GM12878 (cell line): Measurements from ENCODE around the gene GID8. TPM values are rescaled to one million over a fixed set of nuclear protein-coding genes. Genes with fewer than 3 reads are reported as not detected.

Source experiments
- ATAC-seq: fragments of 200-7000 bp; cut with Tn5 transposase; 3 replicates; pipeline ENCODE4 v1.9.1; 2020; ENCODE audit warnings: mild to moderate bottlenecking, moderate library complexity
- BruUV-seq: library from RNA; stranded (reverse); fragments of 400-500 nt; replicated peaks from 2 replicates; lab custom pipeline; 2021; lab: Mats Ljungman, UMichigan
- CTCF ChIA-PET: fragments of 300-600 bp; sonication (Branson Sonifier 250); formaldehyde crosslinking; extraction: SDS; loops from one replicate; lab custom pipeline; 2021; ENCODE audit warnings: inconsistent platforms; lab: Yijun Ruan, JAX
- POLR2A ChIA-PET: fragments of 350-600 bp; formaldehyde crosslinking; extraction: SDS; loops from one replicate; lab custom pipeline; 2021; ENCODE audit warnings: inconsistent platforms; lab: Charles Lee
- RAD21 ChIA-PET: fragments of 300-600 bp; sonication (Branson Sonifier 250); formaldehyde crosslinking; loops from one replicate; lab custom pipeline; 2023; ENCODE audit warnings: antibody characterized with exemption; ENCODE audit not compliant: unreplicated experiment; lab: Charles Lee
- SMC1A ChIA-PET: fragments of 300-600 bp; sonication (Branson Sonifier 250); formaldehyde crosslinking; loops from one replicate; lab custom pipeline; 2023; ENCODE audit not compliant: unreplicated experiment, uncharacterized antibody; lab: Charles Lee
- DNase-seq: peaks from one replicate; pipeline ENCODE4 v3.0.0-alpha.2; 2011; ENCODE audit warnings: low read depth, low spot score
- FAIRE-seq: peaks from 3 replicates; lab custom pipeline; 2011; peaks lifted over from hg19 to GRCh38; lab: Jason Lieb, UNC
- H2AFZ ChIP-seq: 2 replicates; pipeline ENCODE4 v1.6.0; 2011; ENCODE audit warnings: low read depth, low read length, control low read depth; ENCODE audit not compliant: control insufficient read depth
- H3K27ac ChIP-seq: 2 replicates; pipeline ENCODE4 v1.5.1; 2011; ENCODE audit warnings: control low read depth; ENCODE audit not compliant: control insufficient read depth, insufficient read depth
- H3K27me3 ChIP-seq, 2 experiments: replicated peaks in 1 of 2; 2 replicates each; pipeline versions ENCODE4 v1.6.0 to v1.6.1; 2011; ENCODE audit warnings: low read length in 1 of 2; ENCODE audit not compliant: control insufficient read depth in 2 of 2, insufficient read depth in 2 of 2
- H3K36me3 ChIP-seq, 2 experiments: 2 replicates each; pipeline ENCODE4 v1.5.1; 2011; ENCODE audit warnings: low read length in 1 of 2; ENCODE audit not compliant: control insufficient read depth in 2 of 2, insufficient read depth in 2 of 2
- H3K4me1 ChIP-seq: 2 replicates; pipeline ENCODE4 v1.6.1; 2011; ENCODE audit warnings: mild to moderate bottlenecking, low read length, moderate library complexity, mixed read lengths; ENCODE audit not compliant: control insufficient read depth, insufficient read depth
- H3K4me2 ChIP-seq: 2 replicates; pipeline ENCODE4 v1.6.0; 2011; ENCODE audit warnings: control low read depth; ENCODE audit not compliant: control insufficient read depth, insufficient read depth
- H3K4me3 ChIP-seq: fragments of 200-600 bp; sonication (generic); 2 replicates; pipeline ENCODE4 v1.5.1; 2016
- H3K79me2 ChIP-seq: 2 replicates; pipeline ENCODE4 v1.6.0; 2011; ENCODE audit warnings: low read length; ENCODE audit not compliant: control insufficient read depth, insufficient read depth
- H3K9ac ChIP-seq: 2 replicates; pipeline ENCODE4 v1.8.0; 2011; ENCODE audit warnings: low read length, control low read depth, mixed read lengths; ENCODE audit not compliant: control insufficient read depth, insufficient read depth
- H3K9me3 ChIP-seq: replicated peaks from 3 replicates; pipeline ENCODE4 v1.5.1; 2011; ENCODE audit warnings: mild to moderate bottlenecking, low read length; ENCODE audit not compliant: control insufficient read depth, insufficient read depth
- H4K20me1 ChIP-seq: 2 replicates; pipeline ENCODE4 v1.6.0; 2011; ENCODE audit not compliant: control insufficient read depth, insufficient read depth
- ETV6 ChIP-seq, 2 experiments: fragments of 450-650 bp in 1 of 2; IDR thresholded peaks in 1 of 2; conservative IDR thresholded peaks in 1 of 2; 2 replicates each; pipeline ENCODE4 v1.6.1; 2014; ENCODE audit warnings: antibody characterized with exemption in 1 of 2, borderline replicate concordance in 1 of 2, low read depth in 1 of 2, mild to moderate bottlenecking in 1 of 2, moderate library complexity in 1 of 2
- SMAD1 ChIP-seq: fragments of 450-650 bp; IDR thresholded peaks from 2 replicates; pipeline ENCODE4 v1.6.1; 2018; ENCODE audit warnings: mild to moderate bottlenecking, low read depth; ENCODE audit not compliant: partially characterized antibody
- TCF3 ChIP-seq: IDR thresholded peaks from 2 replicates; pipeline ENCODE4 v1.6.1; 2012; ENCODE audit warnings: low read depth, mild to moderate bottlenecking, low read length, borderline replicate concordance; ENCODE audit not compliant: insufficient read depth
- TCF7 ChIP-seq: IDR thresholded peaks from 2 replicates; pipeline ENCODE4 v1.6.1; 2014; ENCODE audit warnings: antibody characterized with exemption, borderline replicate concordance
- WGBS: methylation state at CpG from one replicate; pipeline ENCODE4 v1.1.6; 2016; ENCODE audit warnings: low lambda C conversion rate; ENCODE audit not compliant: insufficient replicate concordance, insufficient coverage; ENCODE audit errors: missing lambda C conversion rate; 5-methylcytosine and 5-hydroxymethylcytosine counted together
- in situ Hi-C: fragments of 300-500 bp; cut with MboI; formaldehyde crosslinking; loops from 9 replicates; pipeline ENCODE4 v1.14.3; 2018; ENCODE audit warnings: mixed read lengths
- intact Hi-C: fragments of 100-400 bp; cut with micrococcal nuclease; formaldehyde crosslinking; loops from one replicate; pipeline ENCODE4 v1.14.2; 2022; ENCODE audit not compliant: unreplicated experiment
- polyA plus RNA-seq, 11 experiments: library from polyadenylated mRNA; depleted of rRNA in 4 of 11; unstranded in 6 of 11; stranded (reverse) in 5 of 11; fragments of >200 nt; fragmentation: Nextera tagmentation in 4 of 11; fragmentation: Illumina TruSeq in 1 of 11; extraction: Ambion mirVana in 4 of 11; extraction: Trizol in 1 of 11; gene quantifications; 1 replicate in 1 of 11; 2 replicates in 10 of 11; pipeline versions ENCODE4 v1.2.1 to v1.2.3, GENCODE V29; 2011 to 2016; ENCODE audit warnings: inconsistent platforms in 2 of 11, missing spikeins in 2 of 11, low read depth in 1 of 11
- total RNA-seq, 4 experiments: library from RNA; depleted of rRNA in 3 of 4; stranded (reverse); fragments of >200 nt in 3 of 4; fragmentation: Illumina TruSeq in 1 of 4; extraction: Trizol in 1 of 4; gene quantifications; 2 replicates each; pipeline versions ENCODE4 v1.2.1 to v1.2.3, GENCODE V29; 2013 to 2021
- TF ChIP-seq, protein P1 (sequence below): IDR thresholded peaks from 2 replicates; pipeline ENCODE4 v1.6.1; 2012; ENCODE audit warnings: low read depth, low read length, improper control_type of control experiment
- TF ChIP-seq, protein P2 (sequence below): fragments of 450-650 bp; formaldehyde crosslinking; IDR thresholded peaks from 2 replicates; pipeline ENCODE4 v1.4.0; 2022; ENCODE audit warnings: mild to moderate bottlenecking, moderate library complexity
- TF ChIP-seq, protein P3 (sequence below): fragments of 450-650 bp; IDR thresholded peaks from 2 replicates; pipeline ENCODE4 v1.6.1; 2016; ENCODE audit warnings: mild to moderate bottlenecking

GID8 gene
- total and polyA plus RNA-seq, 10 of the 15 experiments (the other 5 are each of a cell fraction or from before 2014, with no cell fraction given) = 12.0 to 33.8 (median 22.2) TPM

DNA sequence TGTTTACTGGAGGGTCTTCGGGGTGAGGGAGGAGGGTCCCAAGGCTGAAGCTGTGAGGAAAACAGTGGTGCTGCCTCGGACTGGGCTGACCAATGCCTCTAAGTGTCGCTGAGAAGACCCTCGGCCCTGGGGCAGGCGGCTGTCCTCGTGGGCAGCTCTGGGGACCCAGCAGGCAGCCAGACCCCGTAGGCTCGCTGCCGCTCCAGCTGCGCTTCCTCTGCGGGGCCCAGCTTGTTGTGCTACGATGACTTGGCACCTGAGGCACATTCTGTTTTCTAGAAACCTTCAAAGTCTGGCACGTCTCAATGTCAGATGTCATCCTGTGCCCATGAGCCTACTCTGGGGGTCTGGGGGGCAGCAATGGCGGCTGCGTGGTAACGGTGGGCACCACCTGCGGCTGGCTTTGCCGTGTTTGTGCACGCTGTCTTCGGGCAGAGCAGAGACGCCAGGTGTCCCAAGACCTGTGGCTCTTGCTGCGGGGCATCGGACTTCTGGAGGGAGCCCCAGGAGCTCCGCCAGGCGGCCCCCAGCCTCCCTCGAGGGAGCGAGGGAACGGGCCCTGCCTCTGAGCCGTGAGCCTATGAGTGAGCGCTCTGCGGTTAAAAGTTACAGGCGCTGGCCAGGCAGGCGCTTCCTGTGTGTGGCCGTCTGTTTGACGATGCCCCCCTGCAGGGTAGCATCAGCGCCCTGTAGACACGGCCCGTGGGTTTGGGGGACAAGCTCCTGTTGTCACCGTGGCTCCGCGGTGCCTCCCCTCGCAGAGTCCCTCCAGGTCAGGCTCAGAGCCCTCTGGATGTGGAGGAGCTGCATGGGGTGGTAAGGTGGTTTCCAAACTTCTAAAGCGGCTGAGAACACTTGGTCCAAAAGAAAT is 21.4 kb downstream of the GID8 start:
- Histone ChIP-seq H3K79me2 (peaks cover 17% of the 10 kb centered on the region), H3K4me3 (no peak overlapping the region), H2AFZ (no peak overlapping the region), H3K36me3 (peaks cover 13 to 34% of the 10 kb centered on the region in 2 experiments; a peak in 3 of 4 replicates), H3K4me2 (no peak overlapping the region), H3K4me1 (peaks cover 5% of the 10 kb centered on the region), H3K9ac (no peak overlapping the region), H4K20me1 (no peaks in the 10 kb centered on the region), H3K27ac (no peak overlapping the region), H3K9me3 (no peaks in the 10 kb centered on the region), H3K27me3 (no peaks in the 10 kb centered on the region)
- TF ChIP-seq TCF3 (no peak), ETV6 (conservative IDR thresholded peaks at IDR 0.05 in 1 of 2, IDR thresholded peaks at IDR 0.05 in 1 of 2; ENCODE audit: borderline replicate concordance in 1 of 2, low read depth in 1 of 2) (no peak), SMAD1 (no peak), TCF7 (no peak)
- TF ChIP-seq, protein P1, sequence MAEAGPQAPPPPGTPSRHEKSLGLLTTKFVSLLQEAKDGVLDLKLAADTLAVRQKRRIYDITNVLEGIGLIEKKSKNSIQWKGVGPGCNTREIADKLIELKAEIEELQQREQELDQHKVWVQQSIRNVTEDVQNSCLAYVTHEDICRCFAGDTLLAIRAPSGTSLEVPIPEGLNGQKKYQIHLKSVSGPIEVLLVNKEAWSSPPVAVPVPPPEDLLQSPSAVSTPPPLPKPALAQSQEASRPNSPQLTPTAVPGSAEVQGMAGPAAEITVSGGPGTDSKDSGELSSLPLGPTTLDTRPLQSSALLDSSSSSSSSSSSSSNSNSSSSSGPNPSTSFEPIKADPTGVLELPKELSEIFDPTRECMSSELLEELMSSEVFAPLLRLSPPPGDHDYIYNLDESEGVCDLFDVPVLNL = no peak
- TF ChIP-seq, protein P2, sequence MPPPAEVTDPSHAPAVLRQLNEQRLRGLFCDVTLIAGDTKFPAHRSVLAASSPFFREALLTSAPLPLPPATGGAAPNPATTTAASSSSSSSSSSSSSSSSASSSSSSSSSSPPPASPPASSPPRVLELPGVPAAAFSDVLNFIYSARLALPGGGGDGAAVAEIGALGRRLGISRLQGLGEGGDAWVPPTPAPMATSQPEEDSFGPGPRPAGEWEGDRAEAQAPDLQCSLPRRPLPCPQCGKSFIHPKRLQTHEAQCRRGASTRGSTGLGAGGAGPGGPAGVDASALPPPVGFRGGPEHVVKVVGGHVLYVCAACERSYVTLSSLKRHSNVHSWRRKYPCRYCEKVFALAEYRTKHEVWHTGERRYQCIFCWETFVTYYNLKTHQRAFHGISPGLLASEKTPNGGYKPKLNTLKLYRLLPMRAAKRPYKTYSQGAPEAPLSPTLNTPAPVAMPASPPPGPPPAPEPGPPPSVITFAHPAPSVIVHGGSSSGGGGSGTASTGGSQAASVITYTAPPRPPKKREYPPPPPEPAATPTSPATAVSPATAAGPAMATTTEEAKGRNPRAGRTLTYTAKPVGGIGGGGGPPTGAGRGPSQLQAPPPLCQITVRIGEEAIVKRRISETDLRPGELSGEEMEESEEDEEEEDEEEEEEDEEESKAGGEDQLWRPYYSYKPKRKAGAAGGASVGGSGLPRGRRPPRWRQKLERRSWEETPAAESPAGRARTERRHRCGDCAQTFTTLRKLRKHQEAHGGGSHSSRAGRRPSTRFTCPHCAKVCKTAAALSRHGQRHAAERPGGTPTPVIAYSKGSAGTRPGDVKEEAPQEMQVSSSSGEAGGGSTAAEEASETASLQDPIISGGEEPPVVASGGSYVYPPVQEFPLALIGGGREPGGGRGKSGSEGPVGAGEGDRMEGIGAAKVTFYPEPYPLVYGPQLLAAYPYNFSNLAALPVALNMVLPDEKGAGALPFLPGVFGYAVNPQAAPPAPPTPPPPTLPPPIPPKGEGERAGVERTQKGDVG (CRISPR knock-in tag) = no peak
- TF ChIP-seq, protein P3, sequence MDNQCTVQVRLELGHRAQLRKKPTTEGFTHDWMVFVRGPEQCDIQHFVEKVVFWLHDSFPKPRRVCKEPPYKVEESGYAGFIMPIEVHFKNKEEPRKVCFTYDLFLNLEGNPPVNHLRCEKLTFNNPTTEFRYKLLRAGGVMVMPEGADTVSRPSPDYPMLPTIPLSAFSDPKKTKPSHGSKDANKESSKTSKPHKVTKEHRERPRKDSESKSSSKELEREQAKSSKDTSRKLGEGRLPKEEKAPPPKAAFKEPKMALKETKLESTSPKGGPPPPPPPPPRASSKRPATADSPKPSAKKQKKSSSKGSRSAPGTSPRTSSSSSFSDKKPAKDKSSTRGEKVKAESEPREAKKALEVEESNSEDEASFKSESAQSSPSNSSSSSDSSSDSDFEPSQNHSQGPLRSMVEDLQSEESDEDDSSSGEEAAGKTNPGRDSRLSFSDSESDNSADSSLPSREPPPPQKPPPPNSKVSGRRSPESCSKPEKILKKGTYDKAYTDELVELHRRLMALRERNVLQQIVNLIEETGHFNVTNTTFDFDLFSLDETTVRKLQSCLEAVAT = no peak
- no TSS peak for BruUV-seq
- POLR2A ChIA-PET = interaction anchor here (1.2 kb wide), 1 partner anchor 16 kb away, joined by 3 read pairs; no protein-coding TSS in a partner anchor
- CTCF ChIA-PET = interaction anchor here (1.5 kb wide), 1 partner anchor 58 kb away, joined by 4 read pairs; no protein-coding TSS in a partner anchor
- SMC1A ChIA-PET = no interaction called here
- ATAC-seq (no peak), DNase-seq (no peak), FAIRE-seq (no peak)
- 91% methylated on average over 43 of the region's 43 CpGs for WGBS
- in situ Hi-C loops (no loop called here), intact Hi-C loops (no loop called here)
- RAD21 ChIA-PET = no interaction called here
